ENCODE data around the gene NTNG1. TPM values are rescaled to one million over a fixed set of nuclear protein-coding genes. Genes with fewer than 3 reads are reported as not detected.

NTNG1 gene
- total and polyA plus RNA-seq, 9 donors: 0.28 to 9.1 (median 0.97) TPM

- intact Hi-C loops (cut with DNase I): no loop called here
- H3K4me1 ChIP-seq (ENCODE audit: insufficient read depth): no peaks in the 10 kb centered on the region
- TF ChIP-seq EP300 (IDR thresholded peaks at IDR 0.05): no peak
- TF ChIP-seq CTCF (IDR thresholded peaks at IDR 0.05): no peak
- TF ChIP-seq POLR2A (IDR thresholded peaks at IDR 0.05): no peak
- no peaks in the 10 kb centered on the region for H3K36me3 ChIP-seq
- H3K4me3 ChIP-seq: no peak overlapping the region
- no peaks in the 10 kb centered on the region for H3K27me3 ChIP-seq
- WGBS, 3 donors: 82 to 86% (median 85%) methylated on average over 2 of the region's 2 CpGs
- no peak for DNase-seq
- no peak overlapping the region for H3K27ac ChIP-seq
- no peaks in the 10 kb centered on the region for H3K9me3 ChIP-seq
These were observed 178.1 kb downstream of the NTNG1 start for GRCh38 chr1:107318932-107319331.

- no peak for DNase-seq
- Histone ChIP-seq H3K27me3 (no peaks in the 10 kb centered on the region), H3K27ac (no peak overlapping the region), H3K9me3 (no peaks in the 10 kb centered on the region), H3K4me1 (ENCODE audit: insufficient read depth) (no peaks in the 10 kb centered on the region), H3K36me3 (no peaks in the 10 kb centered on the region), H3K4me3 (no peak overlapping the region)
- TF ChIP-seq POLR2A (IDR thresholded peaks at IDR 0.05) (no peak), EP300 (IDR thresholded peaks at IDR 0.05) (no peak), CTCF (IDR thresholded peaks at IDR 0.05) (no peak)
- 82 to 87% (median 82%) methylated on average over 3 of the region's 3 CpGs for WGBS, 3 donors
- intact Hi-C loops (cut with DNase I): no loop called here
These were observed 182.9 kb downstream of the NTNG1 start for GRCh38 chr1:107323784-107324183.

GRCh38 chr1:107326824-107327445 lies 186.1 kb downstream of the NTNG1 start:
- H3K27ac ChIP-seq: no peak overlapping the region
- H3K4me3 ChIP-seq: no peak overlapping the region
- no peaks in the 10 kb centered on the region for H3K36me3 ChIP-seq
- H3K9me3 ChIP-seq: no peaks in the 10 kb centered on the region
- no peak for DNase-seq
- TF ChIP-seq EP300 (IDR thresholded peaks at IDR 0.05) (no peak), CTCF (IDR thresholded peaks at IDR 0.05) (no peak), POLR2A (IDR thresholded peaks at IDR 0.05) (no peak)
- no peaks in the 10 kb centered on the region for H3K27me3 ChIP-seq
- WGBS, 3 donors: 72 to 85% (median 74%) methylated on average over 2 of the region's 2 CpGs
- intact Hi-C loops (cut with DNase I): no loop called here
- no peaks in the 10 kb centered on the region for H3K4me1 ChIP-seq (ENCODE audit: insufficient read depth)

GRCh38 chr1:107327446-107327845 lies 186.6 kb downstream of the NTNG1 start:
- intact Hi-C loops (cut with DNase I): no loop called here
- Histone ChIP-seq H3K4me3 (no peak overlapping the region), H3K27me3 (no peaks in the 10 kb centered on the region), H3K36me3 (no peaks in the 10 kb centered on the region), H3K4me1 (ENCODE audit: insufficient read depth) (no peaks in the 10 kb centered on the region), H3K27ac (no peak overlapping the region), H3K9me3 (no peaks in the 10 kb centered on the region)
- 61 to 80% (median 73%) methylated on average over 1 of the region's 1 CpG for WGBS, 3 donors
- DNase-seq: no peak
- TF ChIP-seq EP300 (IDR thresholded peaks at IDR 0.05) (no peak), CTCF (IDR thresholded peaks at IDR 0.05) (no peak), POLR2A (IDR thresholded peaks at IDR 0.05) (no peak)

Measured in ovary (tissue), 9 donors.